ENCODE data around the gene JAKMIP3.

JAKMIP3 gene

DNA sequence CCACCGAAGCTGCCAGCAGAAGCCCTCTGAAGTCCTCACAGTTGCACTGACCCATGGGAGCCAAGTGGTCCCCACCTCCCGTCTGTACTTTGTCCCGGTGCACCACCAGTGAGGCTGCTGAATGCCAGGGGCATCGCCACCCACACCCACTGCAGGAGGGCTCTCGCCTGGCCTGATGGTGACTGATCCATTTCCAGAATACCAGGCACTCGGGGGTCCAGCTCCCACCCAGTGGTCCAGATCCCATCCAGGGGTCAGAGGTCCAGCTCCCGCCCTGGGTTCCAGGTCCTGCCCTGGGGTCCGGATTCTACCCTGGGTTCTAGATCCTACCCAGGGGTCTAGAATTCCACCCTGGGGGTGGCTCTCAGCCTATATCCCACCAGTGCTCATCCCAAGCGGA, 9.1 kb upstream of the JAKMIP3 start:
- CTCF ChIA-PET, result no interaction called here
- no peak for TF ChIP-seq SUZ12 (IDR thresholded peaks at IDR 0.05)
- TF ChIP-seq BHLHE40 (IDR thresholded peaks at IDR 0.05; ENCODE audit: borderline replicate concordance), result no peak
- no peak for TF ChIP-seq HDGF (IDR thresholded peaks at IDR 0.05; ENCODE audit: borderline replicate concordance)
- no peak for TF ChIP-seq FOXK2 (IDR thresholded peaks at IDR 0.05)
- TF ChIP-seq, protein P1, sequence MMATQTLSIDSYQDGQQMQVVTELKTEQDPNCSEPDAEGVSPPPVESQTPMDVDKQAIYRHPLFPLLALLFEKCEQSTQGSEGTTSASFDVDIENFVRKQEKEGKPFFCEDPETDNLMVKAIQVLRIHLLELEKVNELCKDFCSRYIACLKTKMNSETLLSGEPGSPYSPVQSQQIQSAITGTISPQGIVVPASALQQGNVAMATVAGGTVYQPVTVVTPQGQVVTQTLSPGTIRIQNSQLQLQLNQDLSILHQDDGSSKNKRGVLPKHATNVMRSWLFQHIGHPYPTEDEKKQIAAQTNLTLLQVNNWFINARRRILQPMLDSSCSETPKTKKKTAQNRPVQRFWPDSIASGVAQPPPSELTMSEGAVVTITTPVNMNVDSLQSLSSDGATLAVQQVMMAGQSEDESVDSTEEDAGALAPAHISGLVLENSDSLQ (IDR thresholded peaks at IDR 0.05), result no peak
- TF ChIP-seq TARDBP (IDR thresholded peaks at IDR 0.05), result no peak
- TF ChIP-seq LEF1 (IDR thresholded peaks at IDR 0.05; ENCODE audit: borderline replicate concordance), result no peak
- no peak for TF ChIP-seq CTBP1 (IDR thresholded peaks at IDR 0.05; ENCODE audit: borderline replicate concordance)
- no peak for DNase-seq (ENCODE audit: extremely low spot score)
- POLR2A ChIA-PET, result no interaction called here

DNA sequence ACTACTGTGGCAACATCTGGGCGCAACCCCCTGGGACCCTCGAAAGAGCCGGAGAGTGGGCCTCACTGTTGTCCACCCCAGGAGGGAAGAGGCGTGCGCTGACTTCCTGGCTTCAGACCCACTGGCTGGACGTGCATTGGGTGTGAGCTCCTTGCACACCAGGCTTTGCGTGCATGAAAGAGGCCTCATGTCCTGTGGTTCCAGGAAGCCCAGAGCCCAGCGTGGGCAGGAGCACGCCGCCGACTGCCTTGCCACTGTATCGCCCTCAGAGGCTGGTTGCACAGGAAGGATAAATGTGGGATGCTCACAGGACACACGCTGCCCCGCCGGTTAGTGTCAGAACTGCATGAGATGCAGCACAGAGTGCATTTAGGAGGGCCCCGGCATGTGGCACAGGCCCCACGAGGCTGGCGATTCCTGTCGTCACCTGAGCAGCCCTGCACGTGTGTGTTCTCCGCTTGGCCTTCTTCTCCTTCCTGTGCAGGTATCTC, 8.5 kb upstream of the JAKMIP3 start:
- POLR2A ChIA-PET, result no interaction called here
- CTCF ChIA-PET, result no interaction called here
- DNase-seq (ENCODE audit: extremely low spot score), result no peak
- no peak for TF ChIP-seq NFRKB (IDR thresholded peaks at IDR 0.05)
- TF ChIP-seq LEF1 (IDR thresholded peaks at IDR 0.05; ENCODE audit: borderline replicate concordance), result no peak
- TF ChIP-seq FOXA1 (IDR thresholded peaks at IDR 0.05), result no peak
- no peak for TF ChIP-seq HDGF (IDR thresholded peaks at IDR 0.05; ENCODE audit: borderline replicate concordance)

DNA sequence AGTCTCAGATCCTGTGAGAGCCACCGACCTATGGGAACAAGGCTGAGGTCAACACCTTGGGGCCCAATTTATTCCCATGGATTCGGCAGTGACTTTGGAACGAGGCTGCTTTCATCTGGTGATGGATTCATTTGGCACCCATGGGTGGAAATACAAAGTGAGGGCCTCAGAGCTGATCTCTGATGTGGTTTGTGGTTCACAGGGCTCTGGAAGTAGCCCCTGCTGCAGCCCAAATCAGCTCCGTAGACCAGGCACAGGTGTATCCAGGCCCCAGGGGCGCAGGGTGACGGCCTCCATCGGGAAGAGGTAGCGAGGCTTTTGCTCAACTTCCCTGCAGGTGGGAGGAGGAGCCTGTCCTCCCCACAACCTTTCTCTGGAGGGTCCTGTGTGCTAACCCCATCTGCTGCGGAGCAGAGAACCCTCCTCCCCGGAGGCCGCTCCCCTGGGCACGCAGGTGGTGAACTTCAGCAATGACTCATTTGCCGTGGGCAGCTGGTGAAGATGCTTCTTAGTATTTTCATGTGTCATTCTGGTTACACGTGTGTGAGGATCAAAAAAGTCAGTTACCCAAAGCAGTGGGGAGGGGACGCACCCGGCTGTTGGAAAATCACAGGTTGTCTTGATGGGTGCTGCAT, 7.5 kb upstream of the JAKMIP3 start:
- POLR2A ChIA-PET, result no interaction called here
- CTCF ChIA-PET, result no interaction called here
- no peak for DNase-seq (ENCODE audit: extremely low spot score)
- TF ChIP-seq, protein P1 (IDR thresholded peaks at IDR 0.05), result no peak
- TF ChIP-seq LEF1 (IDR thresholded peaks at IDR 0.05; ENCODE audit: borderline replicate concordance) (no peak), FOXA1 (IDR thresholded peaks at IDR 0.05) (no peak), ARNT (IDR thresholded peaks at IDR 0.05) (no peak), SP1 (IDR thresholded peaks at IDR 0.05) (no peak), FOXM1 (IDR thresholded peaks at IDR 0.05; ENCODE audit: borderline replicate concordance) (no peak), NFRKB (IDR thresholded peaks at IDR 0.05) (no peak), CTBP1 (IDR thresholded peaks at IDR 0.05; ENCODE audit: borderline replicate concordance) (no peak), SUZ12 (IDR thresholded peaks at IDR 0.05) (no peak), FOXK2 (IDR thresholded peaks at IDR 0.05) (no peak), BHLHE40 (IDR thresholded peaks at IDR 0.05; ENCODE audit: borderline replicate concordance) (no peak), HDGF (IDR thresholded peaks at IDR 0.05; ENCODE audit: borderline replicate concordance) (no peak), ELF4 (IDR thresholded peaks at IDR 0.05) (no peak), ZNF384 (IDR thresholded peaks at IDR 0.05) (no peak), TARDBP (IDR thresholded peaks at IDR 0.05) (no peak), L3MBTL2 (conservative IDR thresholded peaks at IDR 0.05) (no peak)

DNA sequence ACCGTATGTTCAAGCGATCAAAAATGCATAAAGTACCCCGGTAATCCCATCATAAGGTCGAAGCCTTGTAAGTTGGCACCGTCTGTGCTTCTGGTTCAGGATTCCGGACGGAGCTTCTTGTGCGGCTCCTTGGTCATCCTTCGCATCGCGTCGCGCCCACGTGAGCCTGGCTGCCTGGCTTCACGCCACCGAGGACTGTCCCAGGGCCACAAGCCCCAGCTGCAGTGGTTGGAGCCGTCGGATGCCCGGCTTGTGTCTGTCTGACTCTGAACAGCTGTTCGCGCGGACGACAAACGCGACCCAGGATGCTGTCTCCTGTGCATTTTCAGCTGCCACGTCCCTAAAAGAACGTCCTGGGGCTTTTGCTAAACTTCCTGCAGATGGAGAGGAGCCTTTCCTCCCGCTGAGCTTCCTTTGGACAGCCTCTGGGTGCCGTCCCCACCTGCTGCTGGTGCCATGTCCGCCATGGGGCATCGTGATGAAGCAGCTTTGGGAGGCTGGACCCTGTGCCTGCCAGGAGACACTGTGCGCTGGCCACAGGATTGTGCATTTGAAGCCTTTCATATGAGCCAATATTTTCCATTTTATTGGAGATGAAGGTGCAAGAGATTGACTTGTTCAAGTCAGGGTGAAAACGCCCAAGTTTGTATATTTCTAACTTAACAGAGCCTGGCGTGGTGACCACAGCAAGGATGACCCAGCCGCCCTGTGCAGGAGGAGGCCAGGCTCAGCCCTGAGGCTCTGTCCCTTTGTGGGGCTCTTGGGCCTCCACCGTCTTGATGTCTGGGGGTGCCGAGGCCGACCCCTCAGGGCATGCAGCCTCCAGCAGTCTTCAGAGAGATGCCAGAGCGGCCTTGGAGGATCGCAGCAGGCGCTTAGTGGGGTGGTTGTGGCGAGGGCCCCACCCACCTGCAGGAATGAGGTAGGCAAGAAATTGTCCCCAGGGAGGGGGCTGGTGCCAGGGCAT, 6.7 kb upstream of the JAKMIP3 start:
- DNase-seq (ENCODE audit: extremely low spot score), result no peak
- CTCF ChIA-PET, result no interaction called here
- POLR2A ChIA-PET, result no interaction called here
- TF ChIP-seq SP1 (IDR thresholded peaks at IDR 0.05) (no peak), ARNT (IDR thresholded peaks at IDR 0.05) (no peak), FOXK2 (IDR thresholded peaks at IDR 0.05) (no peak), FOXM1 (IDR thresholded peaks at IDR 0.05; ENCODE audit: borderline replicate concordance) (no peak), CTBP1 (IDR thresholded peaks at IDR 0.05; ENCODE audit: borderline replicate concordance) (no peak), L3MBTL2 (conservative IDR thresholded peaks at IDR 0.05) (no peak), SUZ12 (IDR thresholded peaks at IDR 0.05) (no peak), HDGF (IDR thresholded peaks at IDR 0.05; ENCODE audit: borderline replicate concordance) (no peak), ELF4 (IDR thresholded peaks at IDR 0.05) (no peak), FOXA1 (IDR thresholded peaks at IDR 0.05) (no peak), ZNF384 (IDR thresholded peaks at IDR 0.05) (no peak), TARDBP (IDR thresholded peaks at IDR 0.05) (no peak), LEF1 (IDR thresholded peaks at IDR 0.05; ENCODE audit: borderline replicate concordance) (no peak)

DNA sequence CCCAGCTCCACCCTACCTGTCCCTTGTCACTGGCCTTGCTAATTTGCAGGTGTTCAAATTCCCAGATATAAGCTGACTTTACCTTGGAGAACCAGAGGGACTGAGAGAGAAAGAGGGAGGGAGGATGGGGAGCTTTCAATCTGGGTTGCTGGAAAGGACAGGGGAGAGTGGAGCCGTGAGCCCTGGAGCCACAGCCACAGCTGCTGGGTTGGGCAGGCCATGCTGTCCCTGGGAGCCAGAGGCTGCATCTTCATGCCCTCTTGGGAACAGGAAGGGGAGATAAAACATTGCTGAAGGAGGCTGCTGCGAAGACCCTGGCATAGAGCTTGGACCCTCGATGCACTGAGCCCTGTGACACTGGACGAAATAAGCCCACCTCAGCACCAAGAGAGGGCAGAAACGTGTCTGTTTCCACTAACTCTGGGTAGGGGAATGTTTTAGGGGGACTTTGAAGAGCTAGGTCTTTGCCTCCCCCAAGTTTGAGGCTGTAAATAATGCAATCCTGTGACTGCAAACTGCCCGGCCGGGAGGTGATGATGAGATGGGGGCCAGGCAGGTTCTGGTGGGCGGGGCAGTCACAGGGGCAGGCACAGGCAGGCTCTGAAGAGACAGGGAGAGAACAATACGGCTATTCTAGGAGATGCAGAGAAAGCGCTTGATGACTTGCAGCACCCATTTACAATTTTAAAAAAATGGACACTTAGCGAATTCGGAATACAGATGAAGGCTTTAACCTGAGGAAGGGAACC, 5.8 kb upstream of the JAKMIP3 start:
- TF ChIP-seq ARNT (IDR thresholded peaks at IDR 0.05) (no peak), NFRKB (IDR thresholded peaks at IDR 0.05) (no peak), LEF1 (IDR thresholded peaks at IDR 0.05; ENCODE audit: borderline replicate concordance) (no peak)
- TF ChIP-seq, protein P1 (IDR thresholded peaks at IDR 0.05), result no peak
- ChIA-PET POLR2A (no interaction called here), CTCF (no interaction called here)
- DNase-seq (ENCODE audit: extremely low spot score), result no peak

DNA sequence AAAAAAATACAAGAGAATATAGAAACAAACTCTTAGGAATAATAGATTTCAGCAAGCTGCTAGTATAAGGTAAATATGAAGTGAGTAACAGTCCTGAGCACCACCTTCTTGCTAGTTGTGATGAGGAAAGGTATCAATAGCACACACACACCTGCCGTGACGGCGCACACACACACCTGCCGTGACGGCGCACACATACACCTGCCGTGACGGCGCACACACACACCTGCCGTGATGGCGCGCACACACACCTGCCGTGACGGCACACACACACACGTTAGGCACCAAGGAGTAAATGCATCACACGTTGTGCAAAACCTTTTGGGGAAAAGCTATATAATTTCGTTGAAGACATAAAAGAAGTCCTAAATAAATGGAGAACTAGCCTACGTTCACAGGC, 4.7 kb upstream of the JAKMIP3 start:
- CTCF ChIA-PET, result no interaction called here
- DNase-seq (ENCODE audit: extremely low spot score), result no peak
- TF ChIP-seq FOXK2 (IDR thresholded peaks at IDR 0.05) (no peak), ELF4 (IDR thresholded peaks at IDR 0.05) (no peak)
- POLR2A ChIA-PET, result no interaction called here

Measured in HEK293T (cell line).